ENCODE results near the gene TBC1D3B.
"Not testable (repeated sequence)": the region's sequence is repeated elsewhere in the genome, so short reads cannot be mapped to it uniquely, and the experiment has no call there.

Gene TBC1D3B

GRCh38 chr17:36189993-36190392, 13.6 kb upstream of the TBC1D3B start:
- not testable (repeated sequence) for H3K9me2 ChIP-seq (replicated peaks; ENCODE audit: insufficient read depth, low read length); H3K9ac ChIP-seq (ENCODE audit: low read length)

GRCh38 chr17:36188891-36189306, 12.5 kb upstream of the TBC1D3B start:
- Histone ChIP-seq H3K9me3 (ENCODE audit: insufficient read depth, low read length) (no peaks in the 10 kb centered on the region), H2AFZ (ENCODE audit: low read depth, low read length, severe bottlenecking) (no peak overlapping the region), H3K36me3 (ENCODE audit: low read length) (no peaks in the 10 kb centered on the region), H3K27ac (ENCODE audit: low read depth, low read length) (no peak overlapping the region), H3K27me3 (ENCODE audit: low read length) (no peaks in the 10 kb centered on the region), H3K9me2 (replicated peaks; ENCODE audit: insufficient read depth, low read length) (no peaks in the 10 kb centered on the region), H3K4me2 (ENCODE audit: low read depth, low read length, poor library complexity, severe bottlenecking) (peak overlapping the region; percentile 25), H4K20me1 (ENCODE audit: low read depth, low read length) (no peaks in the 10 kb centered on the region; the same call in 1 of the 2 replicates), H3K79me2 (ENCODE audit: insufficient read depth, low read length) (no peaks in the 10 kb centered on the region), H3K4me3 (ENCODE audit: insufficient read depth, low read length, poor library complexity, severe bottlenecking) (no peak overlapping the region), H3K9ac (ENCODE audit: low read length) (no peak overlapping the region), H3F3A (ENCODE audit: insufficient read depth) (no peaks in the 10 kb centered on the region)
- TF ChIP-seq EZH2phosphoT487 (conservative IDR thresholded peaks at IDR 0.05; ENCODE audit: low read length), result no peak
- TF ChIP-seq CTCF (IDR thresholded peaks at IDR 0.05; ENCODE audit: insufficient read depth, low read length, poor library complexity, severe bottlenecking), result no peak

More at GRCh38 chr17:36189993-36190392, 13.6 kb upstream of the TBC1D3B start:
- not testable (repeated sequence) for H3K36me3 ChIP-seq (ENCODE audit: low read length); H3K9me3 ChIP-seq (ENCODE audit: insufficient read depth, low read length); H3K79me2 ChIP-seq (ENCODE audit: insufficient read depth, low read length); H2AFZ ChIP-seq (ENCODE audit: low read depth, low read length, severe bottlenecking); H3K27me3 ChIP-seq (ENCODE audit: low read length); H3K4me3 ChIP-seq (ENCODE audit: insufficient read depth, low read length, poor library complexity, severe bottlenecking); H3K4me2 ChIP-seq (ENCODE audit: low read depth, low read length, poor library complexity, severe bottlenecking); H3F3A ChIP-seq (ENCODE audit: insufficient read depth); H3K27ac ChIP-seq (ENCODE audit: low read depth, low read length); H4K20me1 ChIP-seq (ENCODE audit: low read depth, low read length)

DNA sequence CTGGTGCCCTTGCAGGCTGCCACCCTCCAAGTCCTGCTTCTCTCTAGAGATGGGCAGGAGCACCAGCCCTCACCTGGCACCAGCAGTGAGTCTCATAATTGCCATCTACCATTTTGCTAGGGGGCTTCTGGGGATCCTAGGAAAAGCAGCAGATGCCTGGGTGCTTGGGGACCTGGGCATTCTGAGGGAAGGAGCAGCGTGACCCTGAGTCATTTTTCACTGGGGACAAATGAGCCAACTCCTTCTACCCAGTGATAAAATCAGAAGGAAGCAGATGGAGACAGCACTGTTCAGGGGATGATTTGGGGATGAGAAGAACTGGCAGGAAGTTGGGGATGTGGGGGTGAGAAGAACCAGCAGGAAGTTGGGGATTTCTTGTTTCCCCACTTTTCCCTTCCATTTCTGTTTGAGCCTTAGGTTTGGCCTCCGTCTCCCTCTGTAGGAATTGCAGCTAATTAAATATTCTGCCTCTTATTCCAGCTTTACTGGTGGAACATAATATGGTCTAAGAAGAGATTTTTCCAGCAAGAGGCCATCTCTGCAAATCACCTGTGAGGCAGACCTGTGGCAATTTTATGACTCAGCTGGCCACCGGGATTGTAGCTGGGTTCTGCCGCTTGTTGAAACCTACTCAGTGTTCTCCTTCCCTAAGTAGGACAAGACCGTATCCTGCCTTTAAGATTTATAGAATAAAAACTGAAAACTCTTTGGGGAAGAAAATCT, 11.7 kb upstream of the TBC1D3B start:
- H3K27me3 ChIP-seq (ENCODE audit: low read length); H3K79me2 ChIP-seq (ENCODE audit: insufficient read depth, low read length); H4K20me1 ChIP-seq (ENCODE audit: low read depth, low read length); H3K9me3 ChIP-seq (ENCODE audit: insufficient read depth, low read length); H2AFZ ChIP-seq (ENCODE audit: low read depth, low read length, severe bottlenecking); H3K36me3 ChIP-seq (ENCODE audit: low read length); H3K4me3 ChIP-seq (ENCODE audit: insufficient read depth, low read length, poor library complexity, severe bottlenecking); H3K9ac ChIP-seq (ENCODE audit: low read length); H3K9me2 ChIP-seq (replicated peaks; ENCODE audit: insufficient read depth, low read length); H3K4me2 ChIP-seq (ENCODE audit: low read depth, low read length, poor library complexity, severe bottlenecking); H3F3A ChIP-seq (ENCODE audit: insufficient read depth); H3K27ac ChIP-seq (ENCODE audit: low read depth, low read length): not testable (repeated sequence)

- not testable (repeated sequence) for H2AFZ ChIP-seq (ENCODE audit: low read depth, low read length, severe bottlenecking); H3K27ac ChIP-seq (ENCODE audit: low read depth, low read length); H3K4me2 ChIP-seq (ENCODE audit: low read depth, low read length, poor library complexity, severe bottlenecking); H3K27me3 ChIP-seq (ENCODE audit: low read length); H3K9ac ChIP-seq (ENCODE audit: low read length); H3F3A ChIP-seq (ENCODE audit: insufficient read depth); H3K9me3 ChIP-seq (ENCODE audit: insufficient read depth, low read length); H3K79me2 ChIP-seq (ENCODE audit: insufficient read depth, low read length); H3K36me3 ChIP-seq (ENCODE audit: low read length); H4K20me1 ChIP-seq (ENCODE audit: low read depth, low read length); H3K9me2 ChIP-seq (replicated peaks; ENCODE audit: insufficient read depth, low read length); H3K4me3 ChIP-seq (ENCODE audit: insufficient read depth, low read length, poor library complexity, severe bottlenecking)
Observed at GRCh38 chr17:36186810-36187763, 10.7 kb upstream of the TBC1D3B start.

Measured in SU-DHL-6 (cell line).